GM23248 (cell line): ENCODE measurements around the gene SULT1E1. TPM values are rescaled to one million over a fixed set of nuclear protein-coding genes. Genes with fewer than 3 reads are reported as not detected.

ENCODE experiments used
- DNase-seq: peaks from one replicate; pipeline ENCODE4 v3.0.0-alpha.2; 2015
- H2AFZ ChIP-seq: fragments of 200-600 bp; sonication (generic); 2 replicates; pipeline ENCODE4 v1.6.1; 2016; ENCODE audit warnings: antibody characterized with exemption
- H3F3A ChIP-seq: fragments of 200-600 bp; sonication (generic); 2 replicates; pipeline ENCODE4 v1.6.1; 2016; ENCODE audit warnings: mild to moderate bottlenecking, antibody characterized with exemption, mixed run types; ENCODE audit not compliant: insufficient read depth
- H3K27ac ChIP-seq: fragments of 200-600 bp; sonication (generic); 2 replicates; pipeline ENCODE4 v1.5.1; 2016; ENCODE audit warnings: mild to moderate bottlenecking
- H3K27me3 ChIP-seq: fragments of 200-600 bp; sonication (generic); replicated peaks from 2 replicates; pipeline ENCODE4 v1.6.1; 2016; ENCODE audit warnings: mild to moderate bottlenecking; ENCODE audit not compliant: insufficient read depth
- H3K36me3 ChIP-seq: fragments of 200-600 bp; sonication (generic); 2 replicates; pipeline ENCODE4 v1.6.1; 2016; ENCODE audit warnings: low read depth, mild to moderate bottlenecking
- H3K4me1 ChIP-seq: fragments of 200-600 bp; sonication (generic); 2 replicates; pipeline ENCODE4 v1.6.1; 2016; ENCODE audit warnings: mild to moderate bottlenecking; ENCODE audit not compliant: insufficient read depth
- H3K4me2 ChIP-seq: fragments of 200-600 bp; sonication (generic); one replicate; pipeline ENCODE4 v1.6.1; 2016; ENCODE audit warnings: mild to moderate bottlenecking; ENCODE audit not compliant: unreplicated experiment
- H3K4me3 ChIP-seq: fragments of 200-600 bp; sonication (generic); 2 replicates; pipeline ENCODE4 v1.5.1; 2016; ENCODE audit warnings: mild to moderate bottlenecking
- H3K79me2 ChIP-seq: fragments of 200-600 bp; sonication (generic); 2 replicates; pipeline ENCODE4 v1.6.1; 2016; ENCODE audit warnings: mild to moderate bottlenecking; ENCODE audit not compliant: insufficient read depth
- H3K9ac ChIP-seq: fragments of 200-600 bp; sonication (generic); 2 replicates; pipeline ENCODE4 v1.6.1; 2016; ENCODE audit warnings: mild to moderate bottlenecking
- H3K9me2 ChIP-seq: fragments of 200-600 bp; sonication (generic); 2 replicates; pipeline ENCODE4 v1.6.1; 2016; ENCODE audit warnings: mixed run types, mild to moderate bottlenecking, moderate library complexity; ENCODE audit not compliant: insufficient read depth
- H3K9me3 ChIP-seq: fragments of 200-600 bp; sonication (generic); one replicate; pipeline ENCODE4 v1.6.1; 2017; ENCODE audit warnings: low read depth
- H4K20me1 ChIP-seq: fragments of 200-600 bp; sonication (generic); 2 replicates; pipeline ENCODE4 v1.6.0; 2016; ENCODE audit not compliant: insufficient read depth
- EZH2 ChIP-seq: fragments of 200-600 bp; sonication (generic); IDR thresholded peaks from 2 replicates; pipeline ENCODE4 v1.6.1; 2018; ENCODE audit warnings: antibody characterized with exemption, mild to moderate bottlenecking; ENCODE audit not compliant: insufficient read depth, poor library complexity, severe bottlenecking
- EZH2phosphoT487 ChIP-seq: fragments of 200-600 bp; sonication (generic); IDR thresholded peaks from 2 replicates; pipeline ENCODE4 v1.6.1; 2018; ENCODE audit warnings: antibody characterized with exemption, moderate library complexity, mild to moderate bottlenecking, low read depth; ENCODE audit not compliant: insufficient read depth
- WGBS, 2 experiments: methylation state at CpG; one replicate each; pipeline ENCODE4 v1.1.6; 2015 to 2017; ENCODE audit warnings: low lambda C conversion rate in 2 of 2, low coverage in 1 of 2; ENCODE audit errors: missing lambda C conversion rate in 2 of 2; 5-methylcytosine and 5-hydroxymethylcytosine counted together
- in situ Hi-C: fragments of 300-500 bp; cut with MboI; formaldehyde crosslinking; loops from 2 replicates; pipeline ENCODE4 v1.15.0; 2020
- polyA plus RNA-seq: library from polyadenylated mRNA; unstranded; fragments of >200 nt; fragmentation: Nextera tagmentation; extraction: Ambion mirVana; gene quantifications from 2 replicates; pipeline ENCODE4 v1.2.1, GENCODE V29; 2016
- total RNA-seq: library from RNA; depleted of rRNA; stranded (reverse); fragments of >200 nt; shearing (Covaris generic); gene quantifications from 2 replicates; pipeline ENCODE4 v1.2.3, GENCODE V29; 2014

SULT1E1 gene
- total and polyA plus RNA-seq, 2 experiments from 2014 or later, result not detected

DNA sequence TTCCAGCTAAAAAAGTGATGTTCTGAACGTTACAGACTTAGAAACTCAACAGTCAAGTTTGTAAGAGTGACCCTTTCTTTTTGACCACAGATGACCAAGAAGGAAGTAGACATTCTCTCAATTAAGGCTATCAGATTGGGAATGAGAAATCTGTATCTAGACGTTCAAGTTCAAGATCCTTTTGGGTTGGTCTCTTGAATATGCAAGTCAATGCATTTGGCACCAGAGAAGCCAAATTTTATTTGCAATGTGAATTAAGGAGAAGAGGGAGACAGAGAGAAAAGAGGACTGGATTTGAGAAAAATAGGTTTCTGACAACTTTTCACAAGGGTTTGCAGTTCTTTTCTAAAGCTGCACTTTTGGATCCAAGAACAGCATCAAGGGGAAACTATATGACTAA is 17.5 kb upstream of the SULT1E1 start:
- Histone ChIP-seq H4K20me1 (no peaks in the 10 kb centered on the region), H3K4me1 (no peaks in the 10 kb centered on the region), H3K4me2 (no peak overlapping the region), H3F3A (no peaks in the 10 kb centered on the region), H3K9ac (no peak overlapping the region), H3K9me2 (no peaks in the 10 kb centered on the region), H3K79me2 (no peaks in the 10 kb centered on the region), H3K27ac (no peak overlapping the region), H3K27me3 (no peaks in the 10 kb centered on the region), H3K9me3 (no peaks in the 10 kb centered on the region), H3K36me3 (no peaks in the 10 kb centered on the region), H3K4me3 (no peak overlapping the region), H2AFZ (no peak overlapping the region)
- in situ Hi-C loops, result no loop called here
- no peak for TF ChIP-seq EZH2phosphoT487
- TF ChIP-seq EZH2, result no peak
- 51 to 59% methylated on average over 2 of the region's 2 CpGs for WGBS, 2 experiments
- DNase-seq, result no peak

DNA sequence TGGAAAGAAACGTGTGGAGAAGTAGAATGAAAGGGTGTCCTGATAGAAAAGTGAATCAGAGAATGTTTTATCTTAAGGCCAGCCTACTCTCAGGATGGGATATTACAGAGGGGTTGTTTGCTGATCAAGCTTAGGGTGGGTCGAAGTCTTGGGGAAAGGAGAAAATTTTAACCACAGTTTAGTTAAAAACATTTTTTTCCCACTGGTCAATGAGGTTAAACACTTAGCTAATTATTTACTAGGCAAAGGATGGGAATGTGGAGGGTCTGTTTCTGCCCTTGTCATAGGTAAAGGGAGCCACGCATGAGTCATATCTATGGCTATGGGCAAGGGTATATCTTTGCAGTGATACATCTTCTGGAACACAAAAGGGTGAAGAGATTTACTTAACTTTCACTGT is 16.1 kb upstream of the SULT1E1 start:
- H3K27ac ChIP-seq, result no peak overlapping the region
- H4K20me1 ChIP-seq, result no peaks in the 10 kb centered on the region
- in situ Hi-C loops, result no loop called here
- H2AFZ ChIP-seq, result no peak overlapping the region
- no peaks in the 10 kb centered on the region for H3F3A ChIP-seq
- no peak for DNase-seq
- no peaks in the 10 kb centered on the region for H3K9me2 ChIP-seq
- H3K27me3 ChIP-seq, result no peaks in the 10 kb centered on the region
- no peak overlapping the region for H3K9ac ChIP-seq
- 32 to 38% methylated on average over 3 of the region's 3 CpGs for WGBS, 2 experiments
- no peaks in the 10 kb centered on the region for H3K79me2 ChIP-seq
- H3K9me3 ChIP-seq, result no peaks in the 10 kb centered on the region
- H3K4me2 ChIP-seq, result no peak overlapping the region
- no peaks in the 10 kb centered on the region for H3K36me3 ChIP-seq
- H3K4me1 ChIP-seq, result no peaks in the 10 kb centered on the region
- no peak overlapping the region for H3K4me3 ChIP-seq
- no peak for TF ChIP-seq EZH2phosphoT487
- no peak for TF ChIP-seq EZH2

DNA sequence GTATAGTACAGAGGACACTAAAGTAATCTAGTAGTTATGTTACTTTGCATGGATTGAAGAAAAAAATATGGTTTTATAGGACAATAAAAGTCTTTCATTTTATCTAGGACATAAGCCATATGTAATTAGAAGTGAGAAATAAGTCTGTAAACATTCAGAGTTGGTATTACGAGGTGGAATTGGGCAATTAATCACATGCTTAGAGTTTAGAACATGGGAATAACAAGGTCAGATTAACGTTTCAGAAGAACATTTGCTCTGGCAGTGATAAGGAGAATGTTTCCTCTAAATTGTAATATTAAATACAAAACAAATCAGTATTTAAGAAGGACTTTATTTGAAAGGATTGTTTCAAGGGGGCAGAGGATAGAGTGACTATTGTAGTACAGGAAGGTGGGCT is 15.6 kb upstream of the SULT1E1 start:
- H2AFZ ChIP-seq, result no peak overlapping the region
- H3K4me1 ChIP-seq, result no peaks in the 10 kb centered on the region
- no peaks in the 10 kb centered on the region for H3K9me2 ChIP-seq
- H3F3A ChIP-seq, result no peaks in the 10 kb centered on the region
- H3K79me2 ChIP-seq, result no peaks in the 10 kb centered on the region
- no peak overlapping the region for H3K9ac ChIP-seq
- no peaks in the 10 kb centered on the region for H4K20me1 ChIP-seq
- H3K9me3 ChIP-seq, result no peaks in the 10 kb centered on the region
- no peak for DNase-seq
- H3K36me3 ChIP-seq, result no peaks in the 10 kb centered on the region
- no peak overlapping the region for H3K27ac ChIP-seq
- H3K4me2 ChIP-seq, result no peak overlapping the region
- 14 to 21% methylated on average over 2 of the region's 2 CpGs for WGBS, 2 experiments
- no peak overlapping the region for H3K4me3 ChIP-seq
- in situ Hi-C loops, result no loop called here
- no peaks in the 10 kb centered on the region for H3K27me3 ChIP-seq
- no peak for TF ChIP-seq EZH2
- TF ChIP-seq EZH2phosphoT487, result no peak

DNA sequence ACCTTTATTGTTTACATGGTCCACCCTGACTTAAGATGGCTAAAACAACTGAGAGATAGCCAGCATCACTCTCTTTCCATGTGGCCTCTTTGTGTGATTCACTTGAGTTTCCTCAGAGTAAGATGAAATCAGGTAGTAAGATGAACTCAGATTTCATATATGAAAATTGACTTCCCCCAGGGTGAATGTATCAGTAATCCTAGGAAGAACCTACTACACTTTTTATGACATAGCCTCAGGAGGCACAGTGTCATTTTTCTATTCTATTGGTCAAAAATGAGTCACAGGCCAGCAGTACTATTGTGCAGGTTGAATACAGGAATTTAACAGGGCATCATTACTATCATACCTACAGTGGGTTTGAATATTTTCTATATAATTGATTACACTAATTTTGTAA is 14.6 kb upstream of the SULT1E1 start:
- Histone ChIP-seq H3K9me3 (no peaks in the 10 kb centered on the region), H2AFZ (no peak overlapping the region), H3K9me2 (no peaks in the 10 kb centered on the region), H3K4me1 (no peaks in the 10 kb centered on the region), H3K4me3 (no peak overlapping the region), H4K20me1 (no peaks in the 10 kb centered on the region), H3F3A (no peaks in the 10 kb centered on the region), H3K27ac (no peak overlapping the region), H3K27me3 (no peaks in the 10 kb centered on the region), H3K36me3 (no peaks in the 10 kb centered on the region), H3K79me2 (no peaks in the 10 kb centered on the region), H3K9ac (no peak overlapping the region), H3K4me2 (no peak overlapping the region)
- TF ChIP-seq EZH2 (no peak), EZH2phosphoT487 (no peak)
- no peak for DNase-seq
- in situ Hi-C loops, result no loop called here

DNA sequence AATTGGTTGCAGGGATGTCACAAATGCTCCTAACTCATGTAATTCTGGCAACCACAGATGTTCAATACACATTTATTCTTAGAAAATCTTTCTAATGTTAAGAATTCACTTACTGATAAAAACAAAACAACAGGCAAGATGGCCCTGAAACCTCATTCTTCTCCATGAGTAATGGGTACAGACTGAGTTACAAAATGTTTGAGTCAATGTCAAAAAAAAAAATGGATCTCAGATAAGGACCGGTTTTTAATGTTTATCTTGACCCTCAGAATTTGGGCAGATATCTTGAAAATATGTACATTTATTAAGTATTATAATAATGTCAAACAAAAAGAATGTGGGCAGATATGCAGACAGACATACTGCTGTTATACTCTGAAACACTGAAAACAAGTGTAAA is 1.8 kb upstream of the SULT1E1 start:
- Histone ChIP-seq H4K20me1 (no peaks in the 10 kb centered on the region), H3F3A (no peaks in the 10 kb centered on the region), H2AFZ (no peak overlapping the region), H3K4me2 (no peak overlapping the region), H3K9me2 (no peaks in the 10 kb centered on the region), H3K27ac (no peak overlapping the region), H3K4me1 (no peaks in the 10 kb centered on the region), H3K27me3 (no peaks in the 10 kb centered on the region), H3K9me3 (no peaks in the 10 kb centered on the region), H3K79me2 (no peaks in the 10 kb centered on the region), H3K36me3 (no peaks in the 10 kb centered on the region), H3K9ac (no peak overlapping the region), H3K4me3 (no peak overlapping the region)
- no peak for TF ChIP-seq EZH2phosphoT487
- no peak for TF ChIP-seq EZH2
- in situ Hi-C loops, result no loop called here
- DNase-seq, result no peak
- WGBS, 2 experiments, result 50 to 57% methylated on average over 1 of the region's 1 CpG
